Neural cell (in vitro differentiated cells): ENCODE data around the gene LRRC8B. TPM values are rescaled to one million over a fixed set of nuclear protein-coding genes. Genes with fewer than 3 reads are reported as not detected.

Experiments used
- H2AFZ ChIP-seq: fragments of 200-600, 300-800 bp; sonication (generic), shearing (Covaris generic); 2 replicates; pipeline ENCODE4 v1.6.0; 2014; ENCODE audit warnings: low read depth, mild to moderate bottlenecking, antibody characterized with exemption, low read length, moderate library complexity
- H3F3A ChIP-seq: fragments of 200-600 bp; shearing (Covaris generic); 2 replicates; pipeline ENCODE4 v1.6.1; 2016; ENCODE audit warnings: mild to moderate bottlenecking, moderate library complexity, mixed read lengths, antibody characterized with exemption, low read length; ENCODE audit not compliant: insufficient read depth, poor library complexity, severe bottlenecking
- H3K27ac ChIP-seq: fragments of 200-600, 300-800 bp; sonication (generic), shearing (Covaris generic); 2 replicates; pipeline ENCODE4 v1.5.1; 2014; ENCODE audit warnings: mild to moderate bottlenecking, low read length, moderate library complexity
- H3K27me3 ChIP-seq: fragments of 300-800, 200-600 bp; sonication (generic), shearing (Covaris generic); 2 replicates; pipeline ENCODE4 v1.6.0; 2014; ENCODE audit warnings: mild to moderate bottlenecking, low read depth, low read length, moderate library complexity; ENCODE audit not compliant: insufficient read depth
- H3K36me3 ChIP-seq: fragments of 300-800, 200-600 bp; sonication (generic), shearing (Covaris generic); 2 replicates; pipeline ENCODE4 v1.5.1; 2014; ENCODE audit warnings: mild to moderate bottlenecking, antibody characterized with exemption, low read length, moderate library complexity; ENCODE audit not compliant: insufficient read depth
- H3K4me2 ChIP-seq: fragments of 300-800, 200-600 bp; sonication (generic), shearing (Covaris generic); 2 replicates; pipeline ENCODE4 v1.6.0; 2014; ENCODE audit warnings: mild to moderate bottlenecking, low read length
- H3K4me3 ChIP-seq: fragments of 300-800, 200-600 bp; sonication (generic), shearing (Covaris generic); 2 replicates; pipeline ENCODE4 v1.5.1; 2014; ENCODE audit warnings: mild to moderate bottlenecking, low read length, moderate library complexity
- H3K79me2 ChIP-seq: fragments of 200-600 bp; shearing (Covaris generic); replicated peaks from 2 replicates; pipeline ENCODE4 v1.6.0; 2014; ENCODE audit warnings: mild to moderate bottlenecking, low read length, moderate library complexity; ENCODE audit not compliant: insufficient read depth
- H3K9ac ChIP-seq: fragments of 300-800, 200-600 bp; sonication (generic), shearing (Covaris generic); 2 replicates; pipeline ENCODE4 v1.6.1; 2016; ENCODE audit warnings: mild to moderate bottlenecking, low read length, mixed read lengths
- H3K9me2 ChIP-seq: fragments of 200-600 bp; shearing (Covaris generic); 2 replicates; pipeline ENCODE4 v1.6.1; 2016; ENCODE audit warnings: mild to moderate bottlenecking, low read length, mixed read lengths; ENCODE audit not compliant: insufficient read depth
- H3K9me3 ChIP-seq: fragments of 200-600, 300-800 bp; sonication (generic), shearing (Covaris generic); 2 replicates; pipeline ENCODE4 v1.6.1; 2016; ENCODE audit warnings: mild to moderate bottlenecking, mixed run types, low read length, moderate library complexity, mixed read lengths
- H4K20me1 ChIP-seq: fragments of 200-600 bp; shearing (Covaris generic); 2 replicates; pipeline ENCODE4 v1.6.1; 2016; ENCODE audit warnings: mild to moderate bottlenecking, mixed run types; ENCODE audit not compliant: insufficient read depth
- CTCF ChIP-seq: fragments of 450-650 bp; IDR thresholded peaks from 2 replicates; pipeline ENCODE4 v1.5.1; 2014; ENCODE audit warnings: antibody characterized with exemption, mild to moderate bottlenecking, moderate library complexity; ENCODE audit not compliant: poor library complexity, severe bottlenecking
- EP300 ChIP-seq: fragments of 450-650 bp; conservative IDR thresholded peaks from 2 replicates; pipeline ENCODE4 v1.6.1; 2014; ENCODE audit warnings: antibody characterized with exemption, mild to moderate bottlenecking, moderate library complexity; ENCODE audit not compliant: poor library complexity, severe bottlenecking
- EZH2 ChIP-seq: fragments of 200-600, 300-800 bp; shearing (Covaris generic), sonication (generic); IDR thresholded peaks from 2 replicates; pipeline ENCODE4 v1.6.1; 2014; ENCODE audit warnings: antibody characterized with exemption, low read length, borderline replicate concordance, mild to moderate bottlenecking; ENCODE audit not compliant: insufficient read depth, poor library complexity, severe bottlenecking
- MXI1 ChIP-seq: fragments of 450-650 bp; conservative IDR thresholded peaks from 2 replicates; pipeline ENCODE4 v1.6.1; 2014; ENCODE audit warnings: antibody characterized with exemption, mild to moderate bottlenecking; ENCODE audit not compliant: poor library complexity, severe bottlenecking
- POLR2AphosphoS5 ChIP-seq: IDR thresholded peaks from 2 replicates; pipeline ENCODE4 v1.6.1; 2012
- RAD21 ChIP-seq: fragments of 450-650 bp; conservative IDR thresholded peaks from 2 replicates; pipeline ENCODE4 v1.6.1; 2014; ENCODE audit warnings: antibody characterized with exemption, mild to moderate bottlenecking, moderate library complexity
- REST ChIP-seq: IDR thresholded peaks from 2 replicates; pipeline ENCODE4 v1.6.1; 2012; ENCODE audit warnings: borderline replicate concordance
- SMC3 ChIP-seq: fragments of 450-650 bp; conservative IDR thresholded peaks from 2 replicates; pipeline ENCODE4 v1.6.1; 2014; ENCODE audit warnings: antibody characterized with exemption, mild to moderate bottlenecking, moderate library complexity; ENCODE audit not compliant: poor library complexity
- TAF1 ChIP-seq: IDR thresholded peaks from 2 replicates; pipeline ENCODE4 v1.6.1; 2012; ENCODE audit warnings: low read depth
- polyA plus RNA-seq: library from polyadenylated mRNA; depleted of rRNA; stranded (reverse); fragments of >200 nt; gene quantifications from 2 replicates; pipeline ENCODE4 v1.2.3, GENCODE V29; 2014

LRRC8B gene
- polyA plus RNA-seq, 1 donor from 2014 or later, result 15.9 TPM

GRCh38 chr1:89594096-89594740 lies 69.6 kb downstream of the LRRC8B start:
- H3K27ac ChIP-seq, result no peak overlapping the region
- TF ChIP-seq TAF1 (no peak), MXI1 (no peak), CTCF (no peak), REST (no peak), RAD21 (no peak), POLR2AphosphoS5 (no peak), EZH2 (no peak), EP300 (no peak), SMC3 (no peak)
- no peaks in the 10 kb centered on the region for H3K36me3 ChIP-seq
- no peaks in the 10 kb centered on the region for H3K27me3 ChIP-seq
- no peak overlapping the region for H2AFZ ChIP-seq
- H3K9me2 ChIP-seq, result no peaks in the 10 kb centered on the region
- no peak overlapping the region for H3K4me3 ChIP-seq
- no peak overlapping the region for H3K9ac ChIP-seq
- no peaks in the 10 kb centered on the region for H3K9me3 ChIP-seq
- no peaks in the 10 kb centered on the region for H3K79me2 ChIP-seq
- no peak overlapping the region for H3K4me2 ChIP-seq
- H4K20me1 ChIP-seq, result no peaks in the 10 kb centered on the region
- no peaks in the 10 kb centered on the region for H3F3A ChIP-seq

- Histone ChIP-seq H3K79me2 (no peaks in the 10 kb centered on the region), H3K9me3 (no peaks in the 10 kb centered on the region), H3K36me3 (no peaks in the 10 kb centered on the region), H3K27ac (no peak overlapping the region), H4K20me1 (no peaks in the 10 kb centered on the region), H3K4me2 (no peak overlapping the region), H3K4me3 (no peak overlapping the region), H3K9me2 (no peaks in the 10 kb centered on the region), H3F3A (no peaks in the 10 kb centered on the region), H3K27me3 (no peaks in the 10 kb centered on the region), H2AFZ (no peak overlapping the region), H3K9ac (no peak overlapping the region)
- TF ChIP-seq SMC3, result no peak
- TF ChIP-seq EP300, result no peak
- no peak for TF ChIP-seq CTCF
- no peak for TF ChIP-seq REST
- no peak for TF ChIP-seq EZH2
- TF ChIP-seq POLR2AphosphoS5, result no peak
- TF ChIP-seq MXI1, result no peak
- no peak for TF ChIP-seq TAF1
- no peak for TF ChIP-seq RAD21
These were observed 72.1 kb downstream of the LRRC8B start for GRCh38 chr1:89596698-89597097.
